ENCODE data around the gene DPEP2NB. TPM values are rescaled to one million over a fixed set of nuclear protein-coding genes. Genes with fewer than 3 reads are reported as not detected.

Gene DPEP2NB
- total RNA-seq, 5 donors from 2014 or later (not counting 1 experiment from before 2014, with no cell fraction given) = not detected

- Histone ChIP-seq H3K27ac (ENCODE audit: low read length) (no peak overlapping the region), H3K36me3 (ENCODE audit: control insufficient read depth in 2 of 2, extremely low read depth in 1 of 2, insufficient read depth in 1 of 2, low read length in 1 of 2) (peaks cover 6 to 9% of the 10 kb centered on the region in 2 donors), H3K4me1 (ENCODE audit: control insufficient read depth in 1 of 2, extremely low read depth in 1 of 2, insufficient read depth in 2 of 2, low read length in 2 of 2) (peaks cover 8 to 32% of the 10 kb centered on the region in 2 experiments), H3K27me3 (replicated peaks in 1 of 2; ENCODE audit: control insufficient read depth in 2 of 2, extremely low read depth in 1 of 2, insufficient read depth in 2 of 2, low read length in 1 of 2) (no peaks in the 10 kb centered on the region), H3K9me3 (no peaks in the 10 kb centered on the region), H3K4me3 (ENCODE audit: control insufficient read depth in 1 of 2, extremely low read depth in 1 of 2, low read length in 1 of 2) (no peak overlapping the region)
- ChIA-PET CTCF (interaction anchor here in 1 of 2 donors (0.6 kb wide), 1 partner anchor 46 kb away, joined by 5 read pairs; no protein-coding TSS in a partner anchor), POLR2A (interaction anchor here (0.5 to 0.6 kb wide), 3 partner anchors 11 to 105 kb away, joined by 3 to 14 read pairs (median 4); no protein-coding TSS in a partner anchor)
- H3K36me3 Mint-ChIP-seq = peaks cover 7% of the 10 kb centered on the region
- H3K9me3 Mint-ChIP-seq = no peaks in the 10 kb centered on the region
- DNase-seq (no peak), ATAC-seq (replicated peaks in 1 of 4) (no peak)
- H3K4me1 Mint-ChIP-seq = peaks cover 23 to 42% (median 29%) of the 10 kb centered on the region in 3 donors
- H3K4me3 Mint-ChIP-seq = no peak overlapping the region
- WGBS (ENCODE audit: insufficient coverage) = 92% methylated on average over 8 of the region's 11 CpGs
- H3K27ac Mint-ChIP-seq = peak overlapping the region; percentile 80 to 82
- no peaks in the 10 kb centered on the region for H3K27me3 Mint-ChIP-seq
These were observed 28.1 kb downstream of the DPEP2NB start for GRCh38 chr16:67987460-67988160.

GRCh38 chr16:67986949-67987348, 28.8 kb downstream of the DPEP2NB start:
- Histone ChIP-seq H3K36me3 (ENCODE audit: control insufficient read depth in 2 of 2, extremely low read depth in 1 of 2, insufficient read depth in 1 of 2, low read length in 1 of 2) (peaks cover 6 to 8% of the 10 kb centered on the region in 2 donors), H3K4me3 (ENCODE audit: control insufficient read depth in 1 of 2, extremely low read depth in 1 of 2, low read length in 1 of 2) (no peak overlapping the region), H3K4me1 (ENCODE audit: control insufficient read depth in 1 of 2, extremely low read depth in 1 of 2, insufficient read depth in 2 of 2, low read length in 2 of 2) (peaks cover 8 to 27% of the 10 kb centered on the region in 2 experiments), H3K27ac (ENCODE audit: low read length) (no peak overlapping the region), H3K9me3 (no peaks in the 10 kb centered on the region), H3K27me3 (replicated peaks in 1 of 2; ENCODE audit: control insufficient read depth in 2 of 2, extremely low read depth in 1 of 2, insufficient read depth in 2 of 2, low read length in 1 of 2) (no peaks in the 10 kb centered on the region)
- Mint-ChIP-seq H3K27ac (no peak overlapping the region), H3K9me3 (no peaks in the 10 kb centered on the region), H3K36me3 (peaks cover 7% of the 10 kb centered on the region), H3K4me3 (no peak overlapping the region), H3K4me1 (peaks cover 25 to 38% (median 26%) of the 10 kb centered on the region in 3 donors), H3K27me3 (no peaks in the 10 kb centered on the region)
- POLR2A ChIA-PET = interaction anchor here in 1 of 2 donors (0.5 to 0.6 kb wide), 2 partner anchors 12 to 106 kb away, joined by 3 to 4 read pairs; no protein-coding TSS in a partner anchor
- DNase-seq (no peak), ATAC-seq (replicated peaks in 1 of 4) (no peak)
- WGBS (ENCODE audit: insufficient coverage) = 90% methylated on average over 3 of the region's 5 CpGs
- CTCF ChIA-PET = interaction anchor here in 1 of 2 donors (0.6 to 0.8 kb wide), 2 partner anchors 54 to 57 kb away, joined by 4 to 6 read pairs; no protein-coding TSS in a partner anchor

DNA sequence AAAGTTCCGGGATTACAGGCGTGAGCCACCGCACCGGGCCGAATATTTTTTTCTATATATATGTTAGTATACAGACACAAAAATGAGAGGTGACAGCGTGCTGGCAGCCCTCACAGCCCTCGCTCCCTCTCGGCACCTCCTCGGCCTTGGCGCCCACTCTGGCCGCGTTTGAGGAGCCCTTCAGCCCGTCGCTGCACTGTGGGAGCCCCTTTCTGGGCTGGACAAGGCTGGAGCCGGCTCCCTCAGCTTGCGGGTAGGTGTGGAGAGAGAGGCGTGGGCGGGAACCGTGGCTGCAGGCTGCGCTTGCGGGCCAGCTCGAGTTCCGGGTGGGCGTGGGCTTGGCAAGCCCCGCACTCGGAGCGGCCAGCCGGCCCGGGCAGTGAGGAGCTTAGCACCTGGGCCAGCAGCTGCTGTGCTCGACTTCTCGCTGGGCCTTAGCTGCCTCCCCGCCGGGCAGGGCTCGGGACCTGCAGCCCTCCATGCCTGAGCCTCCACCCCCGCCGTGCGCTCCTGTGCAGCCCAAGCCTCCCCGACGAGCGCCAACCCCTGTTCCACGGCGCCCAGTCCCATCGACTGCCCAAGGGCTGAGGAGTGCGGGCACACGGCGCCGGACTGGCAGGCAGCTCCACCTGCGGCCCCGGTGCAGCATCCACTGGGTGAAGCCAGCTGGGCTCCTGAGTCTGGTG, 33.6 kb downstream of the DPEP2NB start:
- no peak overlapping the region for H3K4me3 ChIP-seq (ENCODE audit: control insufficient read depth in 1 of 2, extremely low read depth in 1 of 2, low read length in 1 of 2)
- ATAC-seq (replicated peaks in 1 of 4) (no peak), DNase-seq (no peak)
- no peaks in the 10 kb centered on the region for H3K9me3 Mint-ChIP-seq
- peaks cover 23 to 26% (median 25%) of the 10 kb centered on the region in 3 donors for H3K4me1 Mint-ChIP-seq
- H3K9me3 ChIP-seq = no peaks in the 10 kb centered on the region
- peaks cover 0 to 11% of the 10 kb centered on the region in 2 experiments for H3K27me3 ChIP-seq (replicated peaks in 1 of 2; ENCODE audit: control insufficient read depth in 2 of 2, extremely low read depth in 1 of 2, insufficient read depth in 2 of 2, low read length in 1 of 2)
- H3K4me3 Mint-ChIP-seq = no peak overlapping the region
- no peaks in the 10 kb centered on the region for H3K36me3 Mint-ChIP-seq
- H3K27ac ChIP-seq (ENCODE audit: low read length) = no peak overlapping the region
- H3K27ac Mint-ChIP-seq = no peak overlapping the region
- ChIA-PET POLR2A (no interaction called here), CTCF (interaction anchor here in 1 of 2 donors (0.6 kb wide), 1 partner anchor 153 kb away, joined by 8 read pairs; no protein-coding TSS in a partner anchor)
- H3K27me3 Mint-ChIP-seq = peaks cover 0 to 1% of the 10 kb centered on the region in 2 donors
- H3K36me3 ChIP-seq (ENCODE audit: control insufficient read depth in 2 of 2, extremely low read depth in 1 of 2, insufficient read depth in 1 of 2, low read length in 1 of 2) = no peaks in the 10 kb centered on the region
- 95% methylated on average over 34 of the region's 49 CpGs for WGBS (ENCODE audit: insufficient coverage)
- H3K4me1 ChIP-seq (ENCODE audit: control insufficient read depth in 1 of 2, extremely low read depth in 1 of 2, insufficient read depth in 2 of 2, low read length in 2 of 2) = peaks cover 8 to 27% of the 10 kb centered on the region in 2 experiments

DNA sequence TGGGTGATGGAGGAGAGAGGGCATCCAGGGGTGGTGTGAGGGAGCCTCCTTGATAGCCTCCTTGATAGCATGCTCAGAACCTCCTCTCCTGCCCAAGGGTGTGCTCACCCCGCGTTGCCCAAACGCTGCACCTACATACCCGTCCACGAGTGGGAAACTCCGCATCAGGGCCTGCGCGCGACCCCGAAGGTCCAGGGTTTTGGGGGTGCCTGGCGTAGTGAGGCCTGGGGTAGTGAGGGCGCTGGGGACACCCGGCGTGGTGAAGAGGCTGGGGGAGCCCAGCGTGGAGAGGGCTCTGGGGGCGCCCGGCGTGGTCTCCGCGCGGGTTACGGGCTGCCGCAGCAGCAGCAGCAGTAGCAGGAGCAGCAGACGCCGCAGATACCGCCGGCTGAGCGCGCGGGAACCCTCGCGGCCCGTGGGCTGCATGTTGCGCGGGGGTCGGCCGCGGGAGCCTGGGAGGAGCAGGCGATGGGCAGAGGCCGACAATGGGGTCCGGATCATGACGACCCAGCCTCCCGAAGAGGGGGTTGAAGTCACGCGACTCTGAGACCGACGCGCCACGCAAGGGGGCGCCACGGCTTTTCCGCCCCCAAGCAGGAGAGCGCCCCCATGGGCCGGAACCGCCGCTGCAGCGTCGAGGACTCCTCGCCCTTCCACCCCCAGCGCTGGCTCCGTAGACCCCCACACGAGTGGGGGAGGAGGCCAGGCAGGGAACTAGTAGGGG, 35.6 kb downstream of the DPEP2NB start, which contains the start of gene DPEP3:
DPEP3 (minus strand) TSS at position 545 of the 724 bp plus-strand sequence; CDS start at position 426, 119 bp downstream.
- DNase-seq = peak in 3 of 35 experiments; percentile 23 to 43 (median 38)
- Mint-ChIP-seq H3K27me3 (peaks cover 0 to 1% of the 10 kb centered on the region in 2 donors), H3K4me1 (peaks cover 23 to 26% (median 25%) of the 10 kb centered on the region in 3 donors), H3K9me3 (no peaks in the 10 kb centered on the region), H3K4me3 (no peak within 1 kb of the TSS), H3K27ac (no peak within 1 kb of the TSS), H3K36me3 (no peaks in the 10 kb centered on the region)
- Histone ChIP-seq H3K27ac (ENCODE audit: low read length) (no peak within 1 kb of the TSS), H3K27me3 (replicated peaks in 1 of 2; ENCODE audit: control insufficient read depth in 2 of 2, extremely low read depth in 1 of 2, insufficient read depth in 2 of 2, low read length in 1 of 2) (peaks cover 0 to 17% of the 10 kb centered on the region in 2 experiments), H3K4me3 (ENCODE audit: control insufficient read depth in 1 of 2, extremely low read depth in 1 of 2, low read length in 1 of 2) (no peak within 1 kb of the TSS), H3K9me3 (no peaks in the 10 kb centered on the region), H3K4me1 (ENCODE audit: control insufficient read depth in 1 of 2, extremely low read depth in 1 of 2, insufficient read depth in 2 of 2, low read length in 2 of 2) (peaks cover 8 to 23% of the 10 kb centered on the region in 2 experiments), H3K36me3 (ENCODE audit: control insufficient read depth in 2 of 2, extremely low read depth in 1 of 2, insufficient read depth in 1 of 2, low read length in 1 of 2) (no peaks in the 10 kb centered on the region)
- CTCF ChIA-PET = no interaction called here
- peak in 1 of 4 experiments; percentile 17 for ATAC-seq (replicated peaks in 1 of 4)
- POLR2A ChIA-PET = no interaction called here
- 79% methylated on average over 41 of the region's 62 CpGs for WGBS (ENCODE audit: insufficient coverage)

DNA sequence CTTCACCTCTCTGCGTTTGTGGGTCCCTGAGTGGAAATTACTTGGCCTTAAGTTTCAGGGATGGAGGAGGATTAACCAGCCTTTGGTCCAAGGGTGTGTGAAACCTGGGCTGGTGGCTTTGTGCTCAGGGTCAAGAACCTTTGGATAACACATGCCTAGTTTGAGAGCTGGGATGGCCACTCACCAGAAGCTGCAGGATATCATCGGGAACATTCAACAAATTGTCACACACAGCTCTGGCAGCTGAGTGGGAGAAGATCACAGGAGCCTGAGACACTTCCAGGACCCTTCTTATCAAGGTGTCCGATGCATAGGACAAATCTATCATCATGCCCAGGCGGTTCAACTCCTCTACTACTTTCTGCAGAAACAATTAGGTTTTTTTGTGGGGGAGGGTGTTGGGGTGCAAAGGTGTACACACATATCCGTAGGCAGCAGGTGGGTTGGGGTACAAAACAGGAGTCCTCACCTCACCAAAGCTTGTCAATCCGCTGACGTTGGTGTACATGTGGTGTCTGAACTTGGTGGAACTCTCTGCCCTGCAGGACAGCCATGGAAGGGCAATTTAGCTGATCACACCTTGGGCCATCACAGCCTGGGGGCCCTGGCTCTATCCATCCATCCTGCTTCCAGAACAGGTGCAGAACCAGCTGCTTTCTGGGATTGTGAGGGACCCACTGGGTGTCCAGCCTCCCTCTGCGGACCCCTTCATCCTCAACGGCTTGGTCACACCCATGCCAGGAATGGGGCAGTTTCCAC, 38.1 kb downstream of the DPEP2NB start:
- WGBS (ENCODE audit: insufficient coverage) = 78% methylated on average over 6 of the region's 9 CpGs
- Mint-ChIP-seq H3K4me1 (peaks cover under 1 to 3% (median 1%) of the 10 kb centered on the region in 3 donors), H3K27me3 (peaks cover 0 to 1% of the 10 kb centered on the region in 2 donors), H3K4me3 (no peak overlapping the region), H3K27ac (no peak overlapping the region), H3K36me3 (no peaks in the 10 kb centered on the region), H3K9me3 (no peaks in the 10 kb centered on the region)
- H3K36me3 ChIP-seq (ENCODE audit: control insufficient read depth in 2 of 2, extremely low read depth in 1 of 2, insufficient read depth in 1 of 2, low read length in 1 of 2) = no peaks in the 10 kb centered on the region
- H3K4me1 ChIP-seq (ENCODE audit: control insufficient read depth in 1 of 2, extremely low read depth in 1 of 2, insufficient read depth in 2 of 2, low read length in 2 of 2) = no peaks in the 10 kb centered on the region
- DNase-seq (no peak), ATAC-seq (replicated peaks in 1 of 4) (no peak)
- H3K9me3 ChIP-seq = no peaks in the 10 kb centered on the region
- ChIA-PET CTCF (interaction anchor here (0.5 to 0.6 kb wide), 2 partner anchors 28 to 162 kb away, joined by 3 to 7 read pairs; no protein-coding TSS in a partner anchor), POLR2A (no interaction called here)
- H3K27me3 ChIP-seq (replicated peaks in 1 of 2; ENCODE audit: control insufficient read depth in 2 of 2, extremely low read depth in 1 of 2, insufficient read depth in 2 of 2, low read length in 1 of 2) = peaks cover 0 to 17% of the 10 kb centered on the region in 2 experiments
- H3K27ac ChIP-seq (ENCODE audit: low read length) = no peak overlapping the region
- H3K4me3 ChIP-seq (ENCODE audit: control insufficient read depth in 1 of 2, extremely low read depth in 1 of 2, low read length in 1 of 2) = no peak overlapping the region

All from T-cell (primary cell).